ENCODE measurements around the gene ADGRF3.

DNA sequence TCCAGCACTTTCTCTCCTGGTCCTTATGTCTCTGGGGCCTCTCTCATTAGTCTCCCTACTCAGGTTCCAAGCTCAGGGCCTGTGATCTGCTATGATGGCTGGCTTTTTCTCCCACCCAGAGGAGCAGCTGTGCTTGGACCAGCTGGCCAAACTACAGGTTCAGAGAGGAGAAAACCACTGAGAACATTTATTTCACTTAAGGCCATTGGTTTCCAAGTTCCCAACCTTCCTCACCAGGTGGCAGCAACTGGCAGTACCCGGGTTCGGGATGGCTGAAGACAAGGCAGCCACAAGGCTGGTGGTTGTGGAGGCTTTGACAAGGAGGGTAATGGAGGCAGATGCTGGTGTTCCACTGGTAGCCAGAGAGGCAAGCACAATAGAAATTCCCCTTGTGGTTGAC, 30.5 kb downstream of the ADGRF3 start:
- TF ChIP-seq, protein P1, sequence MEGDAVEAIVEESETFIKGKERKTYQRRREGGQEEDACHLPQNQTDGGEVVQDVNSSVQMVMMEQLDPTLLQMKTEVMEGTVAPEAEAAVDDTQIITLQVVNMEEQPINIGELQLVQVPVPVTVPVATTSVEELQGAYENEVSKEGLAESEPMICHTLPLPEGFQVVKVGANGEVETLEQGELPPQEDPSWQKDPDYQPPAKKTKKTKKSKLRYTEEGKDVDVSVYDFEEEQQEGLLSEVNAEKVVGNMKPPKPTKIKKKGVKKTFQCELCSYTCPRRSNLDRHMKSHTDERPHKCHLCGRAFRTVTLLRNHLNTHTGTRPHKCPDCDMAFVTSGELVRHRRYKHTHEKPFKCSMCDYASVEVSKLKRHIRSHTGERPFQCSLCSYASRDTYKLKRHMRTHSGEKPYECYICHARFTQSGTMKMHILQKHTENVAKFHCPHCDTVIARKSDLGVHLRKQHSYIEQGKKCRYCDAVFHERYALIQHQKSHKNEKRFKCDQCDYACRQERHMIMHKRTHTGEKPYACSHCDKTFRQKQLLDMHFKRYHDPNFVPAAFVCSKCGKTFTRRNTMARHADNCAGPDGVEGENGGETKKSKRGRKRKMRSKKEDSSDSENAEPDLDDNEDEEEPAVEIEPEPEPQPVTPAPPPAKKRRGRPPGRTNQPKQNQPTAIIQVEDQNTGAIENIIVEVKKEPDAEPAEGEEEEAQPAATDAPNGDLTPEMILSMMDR (IDR thresholded peaks at IDR 0.05; ENCODE audit: insufficient read depth, low read length): peak; percentile 11
- TF ChIP-seq POLR2AphosphoS5 (IDR thresholded peaks at IDR 0.05; ENCODE audit: low read depth) (no peak), SPI1 (IDR thresholded peaks at IDR 0.05; ENCODE audit: borderline replicate concordance, low read depth) (no peak), GABPA (IDR thresholded peaks at IDR 0.05; ENCODE audit: low read depth) (no peak)

All from HL-60 (cell line).